Fibroblast of skin of left quadriceps (primary cell): ENCODE measurements around the gene RCL1.
"Not testable (repeated sequence)": the region's sequence is repeated elsewhere in the genome, so short reads cannot be mapped to it uniquely, and the experiment has no call there.

Source experiments
- DNase-seq, 2 experiments: peaks; one replicate each; pipeline ENCODE4 v3.0.0-alpha.2; 2013; ENCODE audit warnings: low read depth in 2 of 2

RCL1 gene

GRCh38 chr9:4783191-4783590, 9.6 kb upstream of the RCL1 start:
- not testable (repeated sequence) for DNase-seq

- DNase-seq: no peak
Measured at GRCh38 chr9:4784403-4784802, 8.3 kb upstream of the RCL1 start.

DNA sequence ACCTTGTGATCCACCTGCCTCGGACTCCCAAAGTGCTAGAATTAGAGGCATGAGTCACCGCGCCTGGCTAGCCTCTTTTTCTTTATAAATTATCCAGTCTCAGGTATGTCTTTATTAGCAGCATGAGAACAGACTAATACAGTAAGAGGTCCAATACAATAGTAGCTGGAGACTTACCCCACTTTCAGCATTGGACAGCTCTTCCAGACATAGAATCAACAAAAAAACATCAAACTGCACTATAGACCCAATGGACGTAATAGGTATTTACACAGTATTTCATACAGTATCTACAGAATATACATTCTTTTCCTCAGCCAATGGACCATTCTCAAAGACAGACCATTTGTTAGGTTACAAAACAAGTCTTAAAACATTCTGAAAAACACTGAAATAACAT, 6.1 kb upstream of the RCL1 start:
- no peak for DNase-seq

DNA sequence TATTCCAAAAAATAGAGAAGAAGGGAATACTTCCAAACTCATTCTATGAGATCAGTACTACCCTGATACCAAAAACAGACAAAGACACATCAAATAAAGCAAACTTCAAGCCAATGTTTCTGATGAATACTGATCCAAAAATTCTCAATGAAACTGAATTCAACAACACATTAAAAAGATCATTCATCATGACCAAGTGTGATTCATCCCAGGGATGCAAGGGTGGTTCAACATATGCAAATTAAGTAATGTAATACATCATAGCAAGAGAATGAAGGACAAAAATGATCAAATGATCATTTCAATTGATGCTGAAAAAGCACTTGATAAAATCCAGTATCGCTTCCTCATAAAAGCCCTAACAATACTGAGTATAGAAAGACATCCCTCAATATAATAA, 4.9 kb upstream of the RCL1 start:
- DNase-seq: no peak

GRCh38 chr9:4788703-4789102, 4.0 kb upstream of the RCL1 start:
- no peak for DNase-seq

- DNase-seq: no peak
Measured at GRCh38 chr9:4792054-4792571, 631 bp upstream of the RCL1 start.

DNA sequence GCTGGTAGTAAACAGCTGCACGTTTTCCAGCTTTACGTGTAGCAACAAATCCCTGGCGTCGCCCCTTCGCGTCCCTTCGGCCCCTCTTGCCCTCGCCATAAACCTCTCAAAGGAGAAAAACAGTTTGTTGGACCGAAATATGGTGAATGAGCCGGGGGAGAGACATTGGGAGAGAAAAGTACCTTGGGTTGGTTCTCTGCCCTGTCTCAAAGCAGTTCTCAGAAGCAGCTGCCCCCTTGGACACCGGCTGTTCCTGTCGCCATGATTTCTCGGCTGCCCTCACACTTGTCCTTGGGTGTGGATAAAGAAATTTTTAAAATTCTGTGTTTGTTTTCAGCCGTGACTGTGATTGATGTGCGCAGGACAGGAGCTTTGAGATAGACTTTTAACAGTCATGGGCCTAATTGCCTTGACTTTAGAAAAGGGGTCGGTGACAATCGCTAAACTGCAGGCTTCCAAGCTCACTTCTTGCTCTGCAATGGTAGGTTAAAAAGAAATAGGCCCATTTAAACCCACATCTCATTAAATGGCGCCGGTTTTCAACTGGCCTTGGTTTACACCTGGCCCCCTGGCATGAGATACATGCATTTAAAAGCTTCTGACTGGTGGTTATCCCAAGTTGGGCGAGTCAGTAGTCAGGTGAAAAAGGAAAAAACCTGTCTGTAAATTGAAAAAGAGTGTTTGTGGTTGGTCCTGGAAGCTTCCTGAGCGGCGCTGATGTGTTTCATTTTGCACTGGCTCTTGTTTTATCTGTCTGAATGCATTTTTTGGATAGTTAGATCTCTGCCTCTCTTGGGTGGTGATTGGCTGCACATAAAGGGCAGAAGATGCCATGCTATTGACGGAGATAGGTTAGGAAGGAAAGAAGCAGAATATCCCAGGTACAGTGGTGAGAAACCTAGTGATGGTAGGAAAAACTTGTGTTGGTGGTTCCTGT, 983 bp downstream of the RCL1 start:
- DNase-seq: no peak

GRCh38 chr9:4794691-4795090, 1.9 kb downstream of the RCL1 start:
- no peak for DNase-seq

- DNase-seq: not testable (repeated sequence)
Measured at GRCh38 chr9:4795108-4795507, 2.4 kb downstream of the RCL1 start.

DNA sequence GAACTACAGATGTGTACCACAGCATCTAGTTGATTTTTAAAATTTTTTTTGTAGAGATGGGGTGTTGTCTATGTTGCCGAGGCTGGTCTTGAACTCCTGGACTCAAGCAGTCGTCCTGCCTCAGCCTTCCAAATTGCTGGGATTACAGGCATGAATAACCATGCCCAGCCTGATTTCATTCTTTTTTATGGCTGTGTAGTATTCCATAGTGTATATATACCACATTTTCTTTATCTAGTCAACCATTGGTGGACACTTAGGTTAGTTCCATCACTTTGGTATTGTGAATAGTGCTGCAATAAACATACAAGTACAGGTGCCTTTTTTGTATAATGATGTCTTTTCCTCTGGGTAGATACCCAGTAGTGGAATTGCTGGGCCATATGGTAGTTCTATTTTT, 3.8 kb downstream of the RCL1 start:
- no peak for DNase-seq

- DNase-seq: no peak
Measured at GRCh38 chr9:4796988-4797853, 4.5 kb downstream of the RCL1 start.

DNA sequence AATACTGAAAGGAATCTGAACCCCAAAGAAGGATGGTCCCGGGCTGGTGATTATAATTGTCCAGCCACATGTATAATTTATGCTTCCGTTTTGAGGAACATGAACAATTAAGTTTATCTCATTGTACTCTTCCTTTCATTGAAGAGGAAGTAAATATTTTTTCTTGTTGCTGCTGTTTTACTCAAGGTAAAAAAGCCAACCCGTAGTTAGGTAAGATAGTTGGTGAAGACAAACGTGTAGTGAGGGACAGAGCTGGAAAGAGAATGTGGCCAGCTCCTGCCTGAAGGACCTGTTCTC, 5.1 kb downstream of the RCL1 start:
- no peak for DNase-seq

GRCh38 chr9:4798281-4799032, 5.7 kb downstream of the RCL1 start:
- DNase-seq: no peak

DNA sequence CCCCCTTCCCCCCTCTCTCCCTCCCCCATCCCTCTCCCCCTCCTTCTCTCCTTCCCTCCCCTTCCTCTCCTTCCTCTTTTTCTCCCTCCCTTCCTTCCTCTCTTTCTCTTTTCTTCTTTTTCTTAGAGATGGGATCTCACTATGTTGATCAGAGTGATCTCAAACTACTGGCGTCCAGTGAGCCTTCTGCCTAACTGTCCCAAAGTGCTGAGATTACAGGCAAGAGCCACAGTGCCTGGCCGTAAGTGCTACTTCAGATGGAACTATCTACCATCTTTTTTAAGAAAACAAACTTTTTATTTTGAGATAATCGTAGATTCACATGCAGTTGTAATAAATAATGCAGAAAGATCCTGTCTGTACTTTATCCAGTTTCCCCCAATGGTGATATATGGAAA, 6.3 kb downstream of the RCL1 start:
- no peak for DNase-seq

GRCh38 chr9:4799775-4800174, 7.0 kb downstream of the RCL1 start:
- DNase-seq: no peak

- no peak for DNase-seq
Measured at GRCh38 chr9:4801156-4801555, 8.4 kb downstream of the RCL1 start.

GRCh38 chr9:4803670-4804530, 11.2 kb downstream of the RCL1 start:
- no peak for DNase-seq

GRCh38 chr9:4804531-4805016, 11.8 kb downstream of the RCL1 start:
- DNase-seq: no peak

DNA sequence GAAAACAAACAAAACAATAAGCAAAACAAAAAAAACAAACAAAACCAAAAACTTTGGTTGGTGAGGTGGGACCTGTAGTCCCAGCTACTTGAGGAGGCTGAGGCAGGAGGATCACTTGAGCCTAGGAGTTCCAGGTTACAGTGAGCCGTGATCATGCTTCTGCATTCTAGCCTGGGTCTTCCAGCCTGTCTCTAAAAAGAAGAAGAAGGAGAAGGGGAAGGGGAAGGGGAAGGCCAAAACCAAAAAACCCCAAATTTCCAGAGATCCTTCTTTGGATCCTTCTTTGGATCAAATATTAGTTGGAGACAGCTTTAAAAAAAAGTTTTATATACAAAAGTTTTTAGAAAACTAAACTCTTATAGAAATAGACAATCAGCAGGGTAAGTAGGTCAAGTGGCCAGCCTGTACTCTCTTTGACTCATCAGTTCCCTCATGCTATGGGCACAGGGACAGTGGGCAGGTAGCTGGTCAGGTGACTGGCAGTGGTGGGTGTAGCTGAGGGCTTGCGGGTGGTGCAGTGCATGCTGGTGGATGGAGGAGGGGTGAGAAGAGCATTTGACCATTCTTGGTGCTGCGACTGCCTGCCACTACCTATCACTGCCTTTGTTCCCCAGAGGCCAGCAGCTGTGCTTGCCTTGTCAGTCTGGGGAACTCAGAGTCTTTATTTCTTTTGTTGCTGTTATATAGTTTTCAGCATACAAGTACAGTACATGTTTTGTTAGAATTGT, 12.6 kb downstream of the RCL1 start:
- no peak for DNase-seq

DNA sequence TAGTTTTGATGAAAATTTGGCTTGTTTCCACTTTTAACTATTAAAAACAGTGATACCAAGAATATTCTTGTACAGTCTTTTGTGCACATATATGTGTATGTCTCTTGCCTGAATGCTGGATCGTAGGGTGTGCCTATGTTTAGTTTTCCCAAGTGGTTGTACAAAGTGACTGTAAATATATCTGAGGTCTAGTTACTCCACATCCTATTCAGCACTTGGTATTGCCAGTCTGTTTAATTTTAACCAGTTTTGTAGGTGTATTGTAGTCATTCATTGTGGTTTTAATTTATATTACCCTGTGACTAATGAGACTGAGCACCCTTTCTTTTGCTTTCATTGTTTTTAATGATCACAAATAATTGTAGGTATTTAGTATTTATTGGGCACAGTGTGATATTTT, 17.8 kb downstream of the RCL1 start:
- no peak for DNase-seq
